ENCODE results near the gene MYOZ2. TPM values are rescaled to one million over a fixed set of nuclear protein-coding genes. Genes with fewer than 3 reads are reported as not detected.
"Not testable (repeated sequence)": the region's sequence is repeated elsewhere in the genome, so short reads cannot be mapped to it uniquely, and the experiment has no call there.

MYOZ2 gene
- total RNA-seq, 1 donor from 2014 or later, result not detected

GRCh38 chr4:119138046-119138445 lies 2.4 kb downstream of the MYOZ2 start:
- no peak overlapping the region for H3K27ac Mint-ChIP-seq (ENCODE audit: unreplicated experiment)
- H3K36me3 Mint-ChIP-seq (ENCODE audit: low read depth, unreplicated experiment), result no peaks in the 10 kb centered on the region
- H3K4me3 Mint-ChIP-seq (ENCODE audit: unreplicated experiment), result no peak overlapping the region
- DNase-seq (ENCODE audit: low spot score), result no peak
- H3K9me3 Mint-ChIP-seq (ENCODE audit: unreplicated experiment), result no peaks in the 10 kb centered on the region
- peaks cover 23% of the 10 kb centered on the region for H3K4me1 Mint-ChIP-seq (ENCODE audit: unreplicated experiment)
- no peak for TF ChIP-seq CTCF (IDR thresholded peaks at IDR 0.05; ENCODE audit: unreplicated experiment)
- peaks cover 1% of the 10 kb centered on the region for H3K27me3 Mint-ChIP-seq (ENCODE audit: unreplicated experiment)

GRCh38 chr4:119139311-119139710 lies 3.7 kb downstream of the MYOZ2 start:
- Mint-ChIP-seq H3K9me3 (ENCODE audit: unreplicated experiment) (no peaks in the 10 kb centered on the region), H3K4me1 (ENCODE audit: unreplicated experiment) (peaks cover 23% of the 10 kb centered on the region), H3K36me3 (ENCODE audit: low read depth, unreplicated experiment) (no peaks in the 10 kb centered on the region), H3K27ac (ENCODE audit: unreplicated experiment) (peak overlapping the region; percentile 81), H3K4me3 (ENCODE audit: unreplicated experiment) (no peak overlapping the region), H3K27me3 (ENCODE audit: unreplicated experiment) (peaks cover 1% of the 10 kb centered on the region)
- no peak for DNase-seq (ENCODE audit: low spot score)
- no peak for TF ChIP-seq CTCF (IDR thresholded peaks at IDR 0.05; ENCODE audit: unreplicated experiment)

- no peaks in the 10 kb centered on the region for H3K9me3 Mint-ChIP-seq (ENCODE audit: unreplicated experiment)
- peak overlapping the region; percentile 81 for H3K27ac Mint-ChIP-seq (ENCODE audit: unreplicated experiment)
- H3K36me3 Mint-ChIP-seq (ENCODE audit: low read depth, unreplicated experiment), result no peaks in the 10 kb centered on the region
- H3K4me3 Mint-ChIP-seq (ENCODE audit: unreplicated experiment), result no peak overlapping the region
- no peak for DNase-seq (ENCODE audit: low spot score)
- H3K27me3 Mint-ChIP-seq (ENCODE audit: unreplicated experiment), result peaks cover 1% of the 10 kb centered on the region
- TF ChIP-seq CTCF (IDR thresholded peaks at IDR 0.05; ENCODE audit: unreplicated experiment), result no peak
- H3K4me1 Mint-ChIP-seq (ENCODE audit: unreplicated experiment), result peaks cover 23% of the 10 kb centered on the region
These were observed 4.2 kb downstream of the MYOZ2 start for GRCh38 chr4:119139822-119140252.

GRCh38 chr4:119141283-119141682 lies 5.7 kb downstream of the MYOZ2 start:
- not testable (repeated sequence) for H3K4me3 Mint-ChIP-seq (ENCODE audit: unreplicated experiment); H3K36me3 Mint-ChIP-seq (ENCODE audit: low read depth, unreplicated experiment); H3K9me3 Mint-ChIP-seq (ENCODE audit: unreplicated experiment); H3K27me3 Mint-ChIP-seq (ENCODE audit: unreplicated experiment); H3K27ac Mint-ChIP-seq (ENCODE audit: unreplicated experiment); DNase-seq (ENCODE audit: low spot score)
- peaks cover 18% of the 10 kb centered on the region for H3K4me1 Mint-ChIP-seq (ENCODE audit: unreplicated experiment)

- no peak for TF ChIP-seq CTCF (IDR thresholded peaks at IDR 0.05; ENCODE audit: unreplicated experiment)
- Mint-ChIP-seq H3K27ac (ENCODE audit: unreplicated experiment) (no peak overlapping the region), H3K4me3 (ENCODE audit: unreplicated experiment) (no peak overlapping the region), H3K36me3 (ENCODE audit: low read depth, unreplicated experiment) (no peaks in the 10 kb centered on the region), H3K4me1 (ENCODE audit: unreplicated experiment) (peaks cover 19% of the 10 kb centered on the region), H3K27me3 (ENCODE audit: unreplicated experiment) (no peaks in the 10 kb centered on the region), H3K9me3 (ENCODE audit: unreplicated experiment) (no peaks in the 10 kb centered on the region)
- DNase-seq (ENCODE audit: low spot score), result no peak
These were observed 7.2 kb downstream of the MYOZ2 start for GRCh38 chr4:119142833-119143232.

GRCh38 chr4:119143341-119143740 lies 7.7 kb downstream of the MYOZ2 start:
- not testable (repeated sequence) for H3K9me3 Mint-ChIP-seq (ENCODE audit: unreplicated experiment); H3K4me3 Mint-ChIP-seq (ENCODE audit: unreplicated experiment); DNase-seq (ENCODE audit: low spot score); H3K27me3 Mint-ChIP-seq (ENCODE audit: unreplicated experiment); H3K36me3 Mint-ChIP-seq (ENCODE audit: low read depth, unreplicated experiment); H3K27ac Mint-ChIP-seq (ENCODE audit: unreplicated experiment)
- H3K4me1 Mint-ChIP-seq (ENCODE audit: unreplicated experiment), result peaks cover 24% of the 10 kb centered on the region
